Measurements from ENCODE around the gene BCL2L11.

Gene BCL2L11

GRCh38 chr2:111209045-111209514 is 88.4 kb downstream of the BCL2L11 start:
- no peaks in the 10 kb centered on the region for H4K20me1 ChIP-seq
- no peaks in the 10 kb centered on the region for H3K27me3 ChIP-seq
- peaks cover 13% of the 10 kb centered on the region; the same call in 1 of the 2 replicates for H3K9me3 ChIP-seq
- 0 out of 2 replicates have a peak, but pooled peaks cover 5% of the 10 kb centered on the region for H3K4me1 ChIP-seq
- no peaks in the 10 kb centered on the region for H3K36me3 ChIP-seq
- no peak overlapping the region for H3K9ac ChIP-seq
- TF ChIP-seq Cebpa-rat (IDR thresholded peaks at IDR 0.05): no peak
- H3K4me2 ChIP-seq: no peak overlapping the region
- no peak overlapping the region for H3K27ac ChIP-seq
- no peak overlapping the region for H3K4me3 ChIP-seq

GRCh38 chr2:111210036-111210435 is 89.3 kb downstream of the BCL2L11 start:
- no peaks in the 10 kb centered on the region for H4K20me1 ChIP-seq
- no peak overlapping the region for H3K9ac ChIP-seq
- H3K9me3 ChIP-seq: peaks cover 23% of the 10 kb centered on the region
- no peaks in the 10 kb centered on the region for H3K36me3 ChIP-seq
- no peaks in the 10 kb centered on the region for H3K27me3 ChIP-seq
- no peak overlapping the region for H3K4me3 ChIP-seq
- H3K4me2 ChIP-seq: no peak overlapping the region
- H3K4me1 ChIP-seq: 0 out of 2 replicates have a peak, but pooled peaks cover 5% of the 10 kb centered on the region
- H3K27ac ChIP-seq: no peak overlapping the region
- no peak for TF ChIP-seq Cebpa-rat (IDR thresholded peaks at IDR 0.05)

DNA sequence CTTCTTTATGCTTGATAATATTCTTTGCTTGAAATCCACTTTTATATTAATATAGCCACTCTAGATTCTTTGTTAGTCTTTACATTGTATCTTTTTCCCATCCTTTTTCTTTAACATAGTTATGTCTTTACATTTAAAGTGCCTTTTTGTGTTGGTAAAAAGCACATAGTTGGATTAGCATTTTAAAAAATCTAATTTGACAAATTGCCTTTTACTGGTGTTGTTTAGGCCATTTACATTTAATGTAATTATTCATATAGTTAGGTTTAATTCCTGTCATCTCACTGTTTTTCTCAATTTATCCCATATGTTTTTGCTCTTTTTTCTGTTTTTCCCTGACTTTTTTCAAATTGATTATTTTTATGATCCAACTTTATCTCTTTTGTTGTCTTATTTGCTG is 93.2 kb downstream of the BCL2L11 start:
- Histone ChIP-seq H3K4me3 (no peak overlapping the region), H3K9ac (no peak overlapping the region), H3K4me2 (no peak overlapping the region), H4K20me1 (no peaks in the 10 kb centered on the region), H3K4me1 (no peaks in the 10 kb centered on the region), H3K27ac (no peak overlapping the region), H3K36me3 (no peaks in the 10 kb centered on the region), H3K9me3 (peaks cover 40% of the 10 kb centered on the region), H3K27me3 (no peaks in the 10 kb centered on the region)
- TF ChIP-seq Cebpa-rat (IDR thresholded peaks at IDR 0.05): no peak

GRCh38 chr2:111216811-111217652 is 96.3 kb downstream of the BCL2L11 start:
- no peak overlapping the region for H3K9ac ChIP-seq
- no peak overlapping the region for H3K4me2 ChIP-seq
- no peaks in the 10 kb centered on the region for H3K36me3 ChIP-seq
- no peaks in the 10 kb centered on the region for H3K4me1 ChIP-seq
- H3K27me3 ChIP-seq: no peaks in the 10 kb centered on the region
- no peak overlapping the region for H3K4me3 ChIP-seq
- H3K27ac ChIP-seq: no peak overlapping the region
- TF ChIP-seq Cebpa-rat (IDR thresholded peaks at IDR 0.05): no peak
- no peaks in the 10 kb centered on the region for H4K20me1 ChIP-seq
- peaks cover 35% of the 10 kb centered on the region for H3K9me3 ChIP-seq
